GM18861 (cell line): Measurements from ENCODE around the gene B3GNT3.
"Not testable (repeated sequence)": the region's sequence is repeated elsewhere in the genome, so short reads cannot be mapped to it uniquely, and the experiment has no call there.

Experiments used
- ATAC-seq: cut with Tn5 transposase; IDR thresholded peaks from one replicate; pipeline ENCODE4 v1.9.1; 2021; ENCODE audit not compliant: unreplicated experiment

B3GNT3 gene

DNA sequence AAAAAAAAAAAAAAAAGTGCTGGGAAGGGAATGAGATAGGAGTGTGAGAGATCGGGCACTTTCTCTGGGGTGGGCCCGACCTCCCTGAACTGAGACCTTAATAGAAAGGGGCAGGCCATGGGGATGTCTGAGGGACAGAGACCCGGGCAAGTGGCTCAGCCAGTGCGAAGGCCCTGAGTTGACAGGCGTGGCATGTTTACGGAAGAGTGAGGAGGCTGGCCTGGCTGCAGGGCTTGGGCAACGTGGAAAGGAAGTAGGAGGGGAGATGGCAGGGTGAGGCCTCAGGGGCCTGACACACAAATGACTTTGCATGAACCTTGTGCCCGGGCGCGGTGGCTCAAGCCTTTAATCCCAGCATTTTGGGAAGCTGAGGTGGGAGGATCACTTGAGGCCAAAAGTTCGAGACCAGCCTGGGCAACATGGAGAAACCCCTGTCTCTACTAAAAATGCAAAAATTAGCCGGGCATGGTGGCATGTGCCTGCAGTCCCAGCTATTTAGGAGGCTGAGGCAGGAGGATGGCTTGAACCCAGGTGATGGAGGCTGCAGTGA lies 29.8 kb upstream of the B3GNT3 start:
- ATAC-seq, result no peak

DNA sequence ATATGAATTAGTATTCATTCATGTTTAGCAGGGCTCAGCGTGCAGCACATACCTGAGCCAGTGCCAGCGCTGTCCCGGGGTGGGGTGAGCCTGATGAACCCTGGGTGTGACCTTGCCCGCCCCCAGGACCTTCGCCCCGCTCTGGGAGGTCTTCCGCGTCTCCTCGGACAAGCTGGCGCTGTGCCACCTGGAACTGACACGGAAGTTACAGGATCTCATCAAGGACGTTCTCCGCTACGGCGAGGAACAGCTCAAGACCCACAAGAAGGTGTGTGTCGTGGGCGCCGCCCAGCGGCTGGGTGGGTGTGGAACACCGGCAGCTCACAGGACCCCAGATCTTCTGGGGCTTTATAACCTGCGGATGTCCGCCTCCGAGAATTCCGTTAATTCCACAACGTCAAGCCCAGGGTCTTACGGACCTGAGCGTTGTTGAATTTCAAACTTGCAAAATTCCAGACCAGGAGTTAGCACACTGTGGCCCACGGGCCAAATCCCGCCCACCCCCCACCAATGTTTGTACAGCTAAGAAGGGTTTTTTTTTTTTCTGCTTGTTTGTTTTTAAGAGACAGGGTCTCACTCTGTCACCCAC lies 28.3 kb upstream of the B3GNT3 start:
- ATAC-seq, result no peak

DNA sequence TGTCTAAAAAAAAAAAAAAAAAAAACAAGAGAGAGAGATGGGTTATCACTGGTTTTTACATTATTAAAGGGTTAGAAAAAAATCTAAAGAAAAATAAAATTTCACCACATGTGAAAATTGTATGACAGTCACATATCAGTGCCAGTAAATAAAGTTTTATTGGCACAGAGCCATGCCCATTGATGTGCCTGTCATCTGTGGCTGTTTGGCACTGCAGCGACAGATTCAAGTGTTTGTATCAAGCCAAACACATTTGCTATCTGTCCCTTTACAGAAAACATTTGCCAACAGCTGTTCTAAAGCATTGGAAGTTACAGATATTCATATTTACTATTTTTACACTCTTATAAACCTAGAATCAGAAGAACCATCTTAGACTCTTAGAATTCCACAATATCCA lies 27.4 kb upstream of the B3GNT3 start:
- ATAC-seq, result no peak

DNA sequence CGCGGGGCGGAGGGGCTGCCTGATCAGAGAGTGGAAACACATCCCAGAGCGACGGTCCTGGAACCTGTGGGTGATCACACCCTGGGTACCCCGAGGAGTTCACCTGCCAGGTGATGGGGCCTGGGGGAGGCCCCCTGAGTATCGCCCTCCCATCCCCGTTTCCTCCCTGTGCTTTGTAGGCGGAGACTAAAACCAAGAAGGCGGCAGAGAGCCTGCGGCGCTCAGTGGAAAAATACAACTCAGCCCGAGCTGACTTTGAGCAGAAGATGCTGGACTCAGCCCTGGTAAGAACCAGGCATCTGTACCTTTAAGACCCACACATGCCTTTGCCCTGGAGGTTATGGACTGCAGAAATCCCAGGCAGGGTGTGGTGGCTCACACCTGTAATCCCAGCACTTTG lies 24.3 kb upstream of the B3GNT3 start:
- no peak for ATAC-seq

DNA sequence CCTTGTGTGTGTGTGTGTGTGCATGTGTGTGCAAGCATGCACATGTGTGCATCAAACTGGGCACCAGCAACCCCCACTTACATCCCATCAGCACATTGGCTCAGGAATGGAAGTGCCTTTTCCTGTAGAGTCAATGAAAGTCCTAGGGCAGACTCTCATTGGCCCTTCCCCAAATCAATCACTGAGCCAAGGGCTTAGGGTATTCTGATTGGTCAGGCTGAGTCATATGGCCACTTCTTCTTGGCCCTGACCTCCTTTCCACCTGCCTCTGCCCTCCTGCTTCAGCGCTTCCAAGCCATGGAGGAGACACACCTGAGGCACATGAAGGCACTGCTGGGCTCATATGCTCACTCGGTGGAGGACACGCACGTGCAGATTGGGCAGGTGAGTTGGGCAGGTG lies 22.8 kb upstream of the B3GNT3 start:
- no peak for ATAC-seq

DNA sequence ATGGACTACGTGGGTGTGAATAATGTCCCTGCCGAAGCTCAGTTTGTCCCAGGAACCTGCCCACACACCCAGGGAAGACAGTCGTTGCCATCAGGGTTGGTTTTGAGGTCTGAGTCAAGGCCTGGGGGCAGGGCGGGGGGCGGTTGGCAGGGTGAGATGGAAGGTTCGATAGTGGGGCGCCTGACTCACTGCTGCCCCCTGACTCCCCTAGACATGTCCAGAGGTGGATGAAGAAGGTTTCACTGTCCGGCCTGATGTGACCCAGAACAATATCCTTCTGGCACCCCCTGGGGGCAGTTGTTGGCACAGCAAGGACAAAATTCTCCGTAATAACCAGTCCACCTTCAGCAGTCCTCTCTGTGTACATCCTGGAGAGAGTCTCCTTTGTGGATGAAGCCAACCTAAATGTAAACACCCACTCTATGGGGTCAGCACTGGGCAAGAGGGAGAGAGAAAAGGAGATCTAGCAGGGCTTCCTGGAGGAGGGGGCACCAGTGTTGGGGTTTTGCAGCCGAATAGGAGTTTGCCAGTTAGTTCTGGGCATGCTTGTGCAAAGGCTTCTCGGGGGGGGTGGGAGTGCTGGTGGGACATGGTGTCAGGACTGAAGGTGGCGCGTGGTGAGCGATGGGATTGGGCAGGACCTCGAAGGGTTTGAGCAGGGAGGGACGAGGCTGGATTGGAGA lies 19.6 kb upstream of the B3GNT3 start:
- no peak for ATAC-seq

DNA sequence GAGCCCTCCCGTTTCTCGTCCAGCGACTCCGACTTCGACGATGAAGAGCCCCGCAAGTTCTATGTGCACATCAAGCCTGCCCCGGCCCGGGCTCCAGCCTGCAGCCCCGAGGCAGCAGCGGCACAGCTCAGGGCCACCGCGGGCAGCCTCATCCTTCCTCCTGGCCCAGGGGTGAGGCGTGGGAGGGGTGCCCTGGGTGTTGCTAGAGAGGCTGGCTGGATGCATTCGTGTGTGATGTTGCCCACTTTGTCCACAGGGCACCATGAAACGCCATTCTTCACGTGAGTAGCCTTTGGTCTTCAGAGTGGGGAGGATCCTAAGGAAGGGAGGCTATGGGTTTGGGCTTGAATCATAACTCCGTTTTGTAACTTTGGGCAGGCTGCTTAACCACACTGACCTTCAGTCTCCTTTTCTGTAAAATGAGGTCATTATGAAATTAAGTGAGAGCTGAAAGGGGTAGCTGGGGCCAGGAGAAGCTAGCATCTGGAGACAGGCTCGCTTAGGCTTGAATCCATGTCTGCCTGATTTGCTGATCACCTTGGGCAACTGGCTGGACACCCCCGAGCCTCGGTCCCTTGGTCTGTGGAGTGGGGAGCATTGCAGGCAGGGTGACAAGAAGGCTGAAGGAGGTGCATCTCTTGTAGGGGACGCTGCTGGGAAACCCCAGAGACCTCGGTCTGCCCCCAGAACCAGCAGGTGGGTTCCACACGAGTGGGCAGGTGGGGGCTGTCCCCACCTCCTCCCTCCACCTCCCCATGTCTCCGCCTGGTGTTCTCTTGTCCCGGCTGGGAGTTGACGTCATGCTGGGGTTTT lies 18.7 kb upstream of the B3GNT3 start:
- peak; percentile 71 for ATAC-seq

DNA sequence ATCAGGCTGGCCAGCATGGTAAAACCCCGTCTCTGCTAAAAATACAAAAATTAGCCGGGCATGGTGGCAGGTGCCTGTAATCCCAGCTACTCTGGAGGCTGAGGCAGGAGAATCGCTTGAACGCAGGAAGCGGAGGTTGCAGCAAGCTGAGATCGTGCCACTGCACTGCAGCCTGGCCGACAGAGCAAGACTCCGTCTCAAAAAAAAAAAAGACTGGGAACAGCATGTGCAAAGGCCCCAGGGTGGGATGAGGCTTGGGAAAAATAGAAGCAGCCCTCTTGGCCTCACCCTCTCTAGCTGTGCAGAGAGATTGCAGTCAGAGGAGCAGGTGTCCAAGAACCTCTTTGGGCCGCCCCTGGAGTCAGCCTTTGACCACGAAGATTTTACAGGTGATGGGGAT lies 17.1 kb upstream of the B3GNT3 start:
- ATAC-seq, result not testable (repeated sequence)

DNA sequence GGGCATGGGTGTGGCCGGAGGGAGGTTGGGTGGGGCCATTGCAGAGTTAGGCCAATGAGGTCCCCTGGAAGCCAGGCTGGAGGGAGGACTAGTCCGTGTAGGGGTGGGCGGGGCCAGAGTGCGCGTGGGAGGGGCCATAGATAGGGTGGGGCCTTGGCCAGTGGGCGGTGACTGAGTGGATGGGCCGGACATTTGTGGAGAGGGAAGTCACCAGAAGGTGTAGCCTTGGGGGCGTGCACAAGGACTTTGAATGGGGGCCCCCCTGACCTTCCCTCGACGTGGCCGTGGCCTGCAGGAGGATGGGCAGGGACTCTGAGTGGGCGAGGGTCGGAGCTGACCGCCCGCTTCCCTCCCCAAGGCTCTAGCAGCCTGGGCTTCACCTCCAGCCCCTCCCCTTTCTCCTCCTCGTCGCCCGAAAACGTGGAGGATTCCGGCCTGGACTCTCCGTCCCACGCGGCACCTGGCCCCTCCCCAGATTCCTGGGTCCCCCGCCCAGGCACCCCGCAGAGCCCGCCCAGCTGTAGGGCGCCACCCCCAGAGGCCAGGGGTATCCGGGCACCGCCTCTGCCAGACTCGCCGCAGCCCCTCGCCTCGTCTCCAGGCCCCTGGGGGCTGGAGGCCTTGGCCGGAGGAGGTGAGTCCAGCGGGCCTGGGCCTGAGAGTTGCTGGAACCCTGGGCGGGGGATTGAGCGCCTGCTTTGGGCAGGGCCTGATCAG lies 16.5 kb upstream of the B3GNT3 start:
- ATAC-seq, result no peak

DNA sequence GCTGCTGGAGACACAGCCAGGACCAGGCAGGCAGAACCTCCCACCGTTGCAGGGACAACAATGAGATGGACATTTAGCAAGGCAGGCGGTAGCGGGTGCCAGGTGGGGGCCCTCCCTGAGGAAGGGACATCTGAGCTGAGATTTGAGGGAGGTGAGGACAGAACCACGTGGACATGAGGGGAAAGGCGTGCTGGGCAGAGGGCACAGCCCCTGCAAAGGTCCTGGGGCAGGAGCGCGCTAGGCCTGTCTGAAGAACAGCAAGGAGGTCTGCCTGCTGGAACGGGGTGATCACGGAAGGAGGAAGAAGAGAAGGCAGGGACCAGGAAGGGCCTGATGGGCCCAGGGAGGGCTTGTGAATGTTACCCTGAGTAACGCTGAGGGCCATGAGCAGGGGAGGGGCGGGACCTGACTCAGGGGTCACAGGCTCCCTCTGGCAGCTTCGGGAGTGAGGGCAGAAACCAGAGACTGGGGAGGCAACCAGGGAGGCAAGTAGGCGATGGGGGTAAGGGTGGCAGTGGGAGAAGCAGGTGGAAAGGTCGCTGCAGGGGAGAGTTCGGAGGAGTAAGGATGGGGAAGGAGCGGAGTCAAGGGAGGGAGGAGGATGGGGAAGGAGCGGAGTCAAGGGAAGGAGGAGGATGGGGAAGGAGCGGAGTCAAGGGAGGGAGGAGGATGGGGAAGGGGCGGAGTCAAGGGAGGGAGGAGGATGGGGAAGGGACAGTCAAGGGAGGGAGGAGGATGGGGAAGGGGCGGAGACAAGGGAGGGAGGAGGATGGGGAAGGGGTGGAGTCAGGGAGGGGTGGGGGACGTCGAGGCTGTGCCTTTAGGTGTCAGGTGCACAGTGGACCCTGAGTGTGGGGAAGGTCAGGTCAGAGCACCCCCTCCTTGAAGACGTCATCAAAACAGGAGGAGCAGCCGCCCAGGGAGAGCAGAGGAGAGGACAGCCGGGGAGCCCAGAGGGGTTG lies 15.7 kb upstream of the B3GNT3 start:
- no peak for ATAC-seq

DNA sequence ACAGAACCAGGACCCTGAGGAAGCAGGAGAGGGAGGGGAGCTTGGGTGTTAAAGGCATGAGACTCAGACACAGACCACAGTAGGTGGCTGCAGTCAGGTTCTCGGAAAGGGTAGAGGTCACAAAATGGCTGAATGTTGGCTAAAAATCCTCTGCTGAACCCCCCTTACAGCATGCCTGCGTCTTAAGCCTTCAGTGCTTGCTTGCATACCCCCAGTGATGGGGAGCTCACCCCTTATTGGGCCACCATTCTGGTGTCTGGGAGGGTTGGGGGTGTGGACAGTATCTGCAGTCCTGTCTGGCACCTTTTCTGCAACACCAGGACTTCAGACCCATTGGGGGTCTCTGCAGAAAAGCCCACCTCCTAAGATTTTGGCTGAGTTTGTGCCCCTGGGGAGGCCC lies 14.2 kb upstream of the B3GNT3 start:
- no peak for ATAC-seq

DNA sequence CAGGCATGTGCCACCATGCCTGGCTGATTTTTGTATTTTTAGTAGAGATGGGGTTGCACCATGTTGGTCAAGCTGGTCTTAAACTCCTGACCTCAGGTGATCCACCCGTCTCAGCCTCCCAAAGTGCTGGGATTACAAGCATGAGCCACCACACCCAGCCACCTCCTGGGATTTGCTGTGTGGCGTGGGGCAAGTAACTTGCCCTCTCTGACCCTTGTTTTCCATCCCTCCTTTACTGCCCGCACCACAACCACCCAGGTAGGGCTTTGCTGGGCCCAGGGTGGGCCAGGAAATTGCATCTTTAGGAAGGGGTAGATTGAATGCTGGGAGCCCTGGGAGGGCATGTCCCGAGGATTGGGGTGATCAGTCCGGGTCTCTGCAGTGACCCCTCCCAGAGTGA lies 11.2 kb upstream of the B3GNT3 start:
- ATAC-seq, result not testable (repeated sequence)

DNA sequence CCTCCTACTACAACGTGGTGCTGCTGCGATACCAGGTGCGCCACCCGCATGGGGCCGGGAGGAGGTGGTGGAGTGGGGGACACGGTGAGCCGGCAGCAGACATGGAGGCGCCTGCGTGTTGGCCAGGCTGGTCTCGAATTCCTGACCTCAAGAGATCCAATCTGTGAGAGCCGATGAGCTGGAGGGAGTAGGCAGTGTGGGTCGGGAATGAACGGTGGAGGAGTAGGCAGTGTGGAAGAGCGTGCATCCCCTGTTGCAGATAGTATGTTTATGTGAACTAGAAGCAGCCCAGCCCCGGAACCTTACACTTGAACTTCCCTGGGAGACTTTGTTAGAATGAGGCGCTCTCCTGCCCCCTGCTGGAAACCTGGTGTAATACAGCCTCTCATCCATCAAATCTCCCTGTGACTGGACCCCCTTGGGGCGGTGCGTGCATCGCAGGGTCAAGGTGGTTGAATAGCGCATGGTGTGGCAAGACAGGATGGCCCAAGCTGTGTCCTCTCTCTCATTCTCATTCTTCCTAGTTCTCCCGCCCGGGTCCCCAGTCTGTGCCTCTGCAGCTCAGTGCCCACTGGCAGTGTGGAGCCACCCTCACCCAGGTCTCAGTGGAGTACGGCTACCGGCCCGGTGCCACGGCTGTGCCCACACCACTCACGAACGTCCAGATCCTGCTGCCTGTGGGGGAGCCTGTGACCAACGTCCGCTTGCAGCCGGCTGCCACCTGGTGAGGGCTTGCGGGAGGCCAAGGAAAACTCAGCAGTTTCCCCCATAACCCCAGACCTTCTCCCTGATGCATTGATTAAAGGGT lies 10.5 kb upstream of the B3GNT3 start:
- ATAC-seq, result no peak

DNA sequence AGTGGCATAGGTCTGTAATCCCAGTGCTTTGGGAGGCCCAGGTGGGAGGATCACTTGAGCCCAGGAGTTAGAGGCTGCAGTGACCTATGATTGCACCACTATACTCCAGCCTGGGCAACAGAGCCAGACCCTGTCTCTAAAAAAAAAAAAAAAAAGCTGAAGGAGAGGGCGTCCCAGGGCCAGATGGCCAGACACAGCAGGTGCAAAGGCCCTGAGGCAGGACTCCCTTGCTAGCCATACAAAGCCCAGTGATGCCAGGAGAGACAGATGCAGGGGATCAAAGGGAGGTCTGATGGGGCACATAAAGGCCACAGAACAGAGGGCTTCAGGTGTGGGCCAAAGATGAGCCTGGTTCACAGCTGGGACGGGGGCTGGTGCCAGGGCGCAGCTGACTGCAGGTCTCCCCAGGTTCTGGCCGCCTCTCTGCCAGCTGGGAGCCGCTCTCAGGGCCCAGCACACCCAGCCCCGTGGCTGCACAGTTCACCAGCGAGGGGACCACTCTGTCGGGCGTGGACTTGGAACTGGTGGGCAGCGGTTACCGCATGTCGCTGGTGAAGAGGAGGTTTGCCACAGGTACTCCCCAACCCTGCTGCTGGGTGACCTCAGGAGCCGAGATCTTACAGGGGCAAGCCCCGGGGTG lies 7.5 kb upstream of the B3GNT3 start:
- no peak for ATAC-seq

DNA sequence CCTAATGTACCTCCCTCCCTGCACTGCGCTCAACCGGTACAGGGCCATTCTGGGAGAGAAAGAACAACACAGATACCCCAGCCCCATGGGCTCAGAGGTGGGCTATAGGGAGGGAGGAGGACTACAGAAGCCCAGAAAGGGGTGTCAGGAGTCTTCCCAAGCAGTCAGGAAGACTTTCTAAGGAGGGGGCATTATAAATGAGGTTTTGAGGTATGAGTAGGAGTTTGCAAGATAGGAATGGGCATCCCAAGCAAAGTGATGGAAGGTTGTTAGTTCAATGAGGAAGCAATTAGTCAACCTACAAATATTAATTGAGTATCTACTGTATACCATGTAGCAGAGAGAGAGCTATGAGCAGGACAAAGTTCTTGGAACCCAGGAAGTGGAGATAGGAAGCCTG lies 6.3 kb upstream of the B3GNT3 start:
- no peak for ATAC-seq

DNA sequence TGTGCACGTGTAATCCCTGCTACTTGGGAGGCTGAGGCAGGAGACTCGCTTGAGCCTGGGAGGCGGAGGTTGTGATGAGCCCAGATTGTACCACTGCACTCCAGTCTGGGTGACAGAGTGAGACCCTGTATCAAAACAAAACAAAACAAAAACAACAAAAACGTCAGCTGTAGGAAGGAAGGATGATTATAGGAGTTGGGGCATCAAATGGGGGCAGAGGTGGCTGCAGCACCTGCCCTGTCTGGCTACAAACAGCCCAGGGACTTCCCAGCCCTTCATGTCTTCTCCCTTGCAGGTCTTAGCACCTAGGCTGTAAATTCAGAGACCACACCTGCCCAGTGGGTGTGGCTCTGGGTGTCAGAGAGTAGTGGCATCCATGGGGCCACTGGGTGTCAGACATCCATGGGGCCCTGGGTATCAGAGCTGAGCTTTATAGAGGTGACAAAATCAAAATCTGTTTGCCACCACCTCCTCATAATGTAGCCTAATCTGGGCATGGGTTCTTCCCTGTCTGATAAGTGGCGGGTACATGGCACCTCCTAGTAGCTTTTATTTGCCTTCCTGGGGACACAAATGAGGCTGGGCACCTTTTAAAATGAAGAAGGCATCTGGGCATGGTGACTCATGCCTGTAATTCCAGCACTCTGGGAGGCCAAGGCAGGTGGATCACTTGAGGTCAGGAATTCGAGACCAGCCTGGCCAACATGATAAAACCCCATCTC lies 4.7 kb upstream of the B3GNT3 start:
- ATAC-seq, result no peak

DNA sequence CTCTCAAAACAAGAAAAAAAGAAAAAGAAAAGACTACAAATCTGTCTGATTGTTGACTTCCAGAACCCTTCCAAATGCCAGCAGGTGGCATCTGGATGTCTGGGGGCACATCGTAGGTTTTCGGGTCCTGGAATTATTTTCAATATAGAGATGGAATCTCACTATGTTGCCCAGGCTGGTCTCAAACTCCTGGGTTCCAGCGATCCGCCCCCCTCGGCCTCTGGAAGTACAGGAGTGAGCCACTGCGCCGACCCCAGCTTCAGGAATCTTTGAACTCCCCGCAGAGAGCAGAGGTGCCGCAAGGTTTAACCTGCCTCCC lies 567 bp upstream of the B3GNT3 start:
- ATAC-seq, result no peak

DNA sequence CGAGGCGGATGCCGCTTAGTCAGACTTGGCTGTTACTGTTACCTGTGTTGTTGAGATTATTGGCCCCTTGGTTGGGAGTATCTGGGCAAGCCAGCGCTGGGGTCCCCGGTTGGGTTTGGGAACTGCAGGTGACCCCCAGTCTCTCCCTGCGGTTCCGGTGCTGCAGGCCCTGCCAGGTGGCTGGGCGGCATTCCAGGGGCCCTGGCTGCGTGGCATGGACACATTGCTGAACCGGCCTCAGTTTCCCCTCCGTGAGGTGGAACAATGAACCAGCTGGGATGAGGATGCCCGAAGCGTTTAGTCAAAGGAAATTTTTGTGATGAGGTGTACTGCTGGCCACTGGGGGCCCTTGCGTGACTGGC lies 538 bp downstream of the B3GNT3 start:
- no peak for ATAC-seq
